Omental fat pad (tissue), 4 donors: ENCODE measurements around the gene CASR. TPM values are rescaled to one million over a fixed set of nuclear protein-coding genes. Genes with fewer than 3 reads are reported as not detected.
"Not testable (repeated sequence)": the region's sequence is repeated elsewhere in the genome, so short reads cannot be mapped to it uniquely, and the experiment has no call there.

Source experiments
- ATAC-seq: fragments of 150-250 bp; one replicate; pipeline ENCODE4 v1.9.1; 2016; ENCODE audit warnings: mild to moderate bottlenecking, moderate library complexity; ENCODE audit not compliant: low FRiP score
- DNase-seq: peaks from one replicate; pipeline ENCODE4 v3.0.0-alpha.2; 2019; ENCODE audit warnings: low spot score
- total RNA-seq, 4 donors: library from RNA; depleted of rRNA; stranded (reverse); fragments of >200 nt; gene quantifications; one replicate each; pipeline ENCODE4 v1.1.0, GENCODE V29; 2016
- TF ChIP-seq, protein P1 (sequence below), 3 donors: fragments of 450-650 bp; IDR thresholded peaks; one replicate each; pipeline ENCODE4 v1.5.1; 2016 to 2017; ENCODE audit warnings: antibody characterized with exemption in 3 of 3, mild to moderate bottlenecking in 3 of 3, moderate library complexity in 2 of 3

Gene CASR, protein sequence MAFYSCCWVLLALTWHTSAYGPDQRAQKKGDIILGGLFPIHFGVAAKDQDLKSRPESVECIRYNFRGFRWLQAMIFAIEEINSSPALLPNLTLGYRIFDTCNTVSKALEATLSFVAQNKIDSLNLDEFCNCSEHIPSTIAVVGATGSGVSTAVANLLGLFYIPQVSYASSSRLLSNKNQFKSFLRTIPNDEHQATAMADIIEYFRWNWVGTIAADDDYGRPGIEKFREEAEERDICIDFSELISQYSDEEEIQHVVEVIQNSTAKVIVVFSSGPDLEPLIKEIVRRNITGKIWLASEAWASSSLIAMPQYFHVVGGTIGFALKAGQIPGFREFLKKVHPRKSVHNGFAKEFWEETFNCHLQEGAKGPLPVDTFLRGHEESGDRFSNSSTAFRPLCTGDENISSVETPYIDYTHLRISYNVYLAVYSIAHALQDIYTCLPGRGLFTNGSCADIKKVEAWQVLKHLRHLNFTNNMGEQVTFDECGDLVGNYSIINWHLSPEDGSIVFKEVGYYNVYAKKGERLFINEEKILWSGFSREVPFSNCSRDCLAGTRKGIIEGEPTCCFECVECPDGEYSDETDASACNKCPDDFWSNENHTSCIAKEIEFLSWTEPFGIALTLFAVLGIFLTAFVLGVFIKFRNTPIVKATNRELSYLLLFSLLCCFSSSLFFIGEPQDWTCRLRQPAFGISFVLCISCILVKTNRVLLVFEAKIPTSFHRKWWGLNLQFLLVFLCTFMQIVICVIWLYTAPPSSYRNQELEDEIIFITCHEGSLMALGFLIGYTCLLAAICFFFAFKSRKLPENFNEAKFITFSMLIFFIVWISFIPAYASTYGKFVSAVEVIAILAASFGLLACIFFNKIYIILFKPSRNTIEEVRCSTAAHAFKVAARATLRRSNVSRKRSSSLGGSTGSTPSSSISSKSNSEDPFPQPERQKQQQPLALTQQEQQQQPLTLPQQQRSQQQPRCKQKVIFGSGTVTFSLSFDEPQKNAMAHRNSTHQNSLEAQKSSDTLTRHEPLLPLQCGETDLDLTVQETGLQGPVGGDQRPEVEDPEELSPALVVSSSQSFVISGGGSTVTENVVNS
- total RNA-seq: not detected

DNA sequence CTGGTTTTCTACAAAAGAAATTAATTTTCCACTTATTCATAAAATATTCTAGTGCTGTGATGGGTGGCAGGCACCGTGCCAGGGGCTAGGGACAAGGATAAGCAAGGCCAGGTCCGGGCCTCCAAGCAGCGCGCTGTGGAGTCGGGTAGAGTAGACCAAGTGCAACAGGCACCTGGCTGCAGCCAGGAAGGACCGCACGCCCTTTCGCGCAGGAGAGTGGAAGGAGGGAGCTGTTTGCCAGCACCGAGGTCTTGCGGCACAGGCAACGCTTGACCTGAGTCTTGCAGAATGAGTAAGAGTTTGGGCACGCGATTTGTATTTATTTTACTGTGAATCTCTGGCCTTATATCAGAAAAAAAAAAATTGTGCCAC is at the start of gene CASR:
TSS of gene CASR (plus strand) at position 148 of the 372 bp plus-strand sequence. CDS start 70,522 bp downstream, outside the sequence.
- DNase-seq (no peak), ATAC-seq (no peak)
- TF ChIP-seq, protein P1, sequence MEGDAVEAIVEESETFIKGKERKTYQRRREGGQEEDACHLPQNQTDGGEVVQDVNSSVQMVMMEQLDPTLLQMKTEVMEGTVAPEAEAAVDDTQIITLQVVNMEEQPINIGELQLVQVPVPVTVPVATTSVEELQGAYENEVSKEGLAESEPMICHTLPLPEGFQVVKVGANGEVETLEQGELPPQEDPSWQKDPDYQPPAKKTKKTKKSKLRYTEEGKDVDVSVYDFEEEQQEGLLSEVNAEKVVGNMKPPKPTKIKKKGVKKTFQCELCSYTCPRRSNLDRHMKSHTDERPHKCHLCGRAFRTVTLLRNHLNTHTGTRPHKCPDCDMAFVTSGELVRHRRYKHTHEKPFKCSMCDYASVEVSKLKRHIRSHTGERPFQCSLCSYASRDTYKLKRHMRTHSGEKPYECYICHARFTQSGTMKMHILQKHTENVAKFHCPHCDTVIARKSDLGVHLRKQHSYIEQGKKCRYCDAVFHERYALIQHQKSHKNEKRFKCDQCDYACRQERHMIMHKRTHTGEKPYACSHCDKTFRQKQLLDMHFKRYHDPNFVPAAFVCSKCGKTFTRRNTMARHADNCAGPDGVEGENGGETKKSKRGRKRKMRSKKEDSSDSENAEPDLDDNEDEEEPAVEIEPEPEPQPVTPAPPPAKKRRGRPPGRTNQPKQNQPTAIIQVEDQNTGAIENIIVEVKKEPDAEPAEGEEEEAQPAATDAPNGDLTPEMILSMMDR (IDR thresholded peaks at IDR 0.05): no peak

DNA sequence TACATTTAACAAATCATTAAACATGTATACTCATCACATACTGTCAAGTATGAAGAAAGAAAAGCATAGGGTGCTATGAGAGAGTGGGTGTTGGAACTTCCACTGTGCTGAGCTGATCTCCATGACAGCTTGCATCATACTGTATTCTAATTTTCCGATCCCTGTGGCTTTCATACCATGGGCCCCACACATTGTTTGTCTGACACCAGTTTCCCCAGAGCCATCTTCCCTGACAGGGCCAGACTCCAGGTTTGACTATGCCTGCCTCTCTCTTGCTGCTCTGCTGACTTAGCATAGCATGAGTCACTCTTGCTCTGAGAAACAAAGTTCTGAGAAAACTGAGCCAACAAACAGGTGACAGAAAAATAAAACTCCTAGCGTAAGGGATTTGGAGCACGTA is 37.0 kb upstream of the CASR start:
- TF ChIP-seq, protein P1 (IDR thresholded peaks at IDR 0.05): no peak
- no peak for ATAC-seq
- no peak for DNase-seq

DNA sequence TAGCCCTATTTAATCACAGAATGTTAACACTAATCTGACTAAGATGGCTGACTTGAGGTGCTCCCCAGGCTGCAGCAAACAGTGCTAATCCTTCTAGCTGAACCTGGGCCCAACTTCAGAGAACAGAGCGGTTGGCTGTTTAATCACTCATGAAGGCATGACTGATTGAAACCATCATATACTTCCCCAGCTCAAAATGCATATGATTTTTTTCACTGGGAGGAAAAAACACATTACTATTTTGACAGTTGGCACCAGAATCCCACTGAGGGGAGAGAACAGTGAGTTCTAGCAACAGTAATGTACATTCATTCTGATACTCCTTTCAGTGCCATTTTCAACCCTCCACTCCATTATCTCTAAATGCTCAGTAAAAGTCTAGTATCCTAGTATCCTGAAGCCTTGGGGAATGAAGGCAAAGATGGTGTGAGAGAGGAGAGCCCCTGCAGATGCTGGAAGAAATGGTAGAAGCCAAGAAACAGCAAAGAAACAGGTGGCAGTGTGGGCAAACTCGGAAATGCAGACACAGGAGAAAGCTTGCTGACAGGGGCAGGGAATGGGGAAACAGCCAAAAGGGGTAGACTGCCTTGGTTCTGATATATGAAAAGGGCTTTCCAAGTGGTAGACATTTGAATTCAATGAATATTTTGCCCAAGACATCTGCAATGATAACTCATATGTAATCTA is 34.4 kb upstream of the CASR start:
- ATAC-seq (no peak), DNase-seq (no peak)
- TF ChIP-seq, protein P1 (IDR thresholded peaks at IDR 0.05): no peak

DNA sequence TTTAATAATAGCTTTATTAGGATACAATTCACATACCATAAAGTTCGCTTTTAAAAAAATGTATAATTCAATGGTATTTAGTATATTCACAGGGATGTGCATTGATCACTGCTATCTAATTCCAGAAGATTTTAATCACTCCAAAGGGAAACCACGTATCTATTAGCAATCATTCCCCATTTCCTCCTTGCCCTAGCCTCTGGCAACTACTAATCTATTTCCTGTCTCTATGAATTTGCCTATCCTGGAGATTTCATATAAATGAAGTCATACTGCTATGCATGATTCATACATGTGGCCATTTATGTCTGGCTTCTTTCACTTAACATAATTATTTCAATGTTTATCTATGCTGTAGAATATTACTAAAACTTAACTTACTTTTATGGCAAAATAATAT is 32.0 kb upstream of the CASR start:
- TF ChIP-seq, protein P1 (IDR thresholded peaks at IDR 0.05): no peak
- ATAC-seq (no peak), DNase-seq (no peak)

DNA sequence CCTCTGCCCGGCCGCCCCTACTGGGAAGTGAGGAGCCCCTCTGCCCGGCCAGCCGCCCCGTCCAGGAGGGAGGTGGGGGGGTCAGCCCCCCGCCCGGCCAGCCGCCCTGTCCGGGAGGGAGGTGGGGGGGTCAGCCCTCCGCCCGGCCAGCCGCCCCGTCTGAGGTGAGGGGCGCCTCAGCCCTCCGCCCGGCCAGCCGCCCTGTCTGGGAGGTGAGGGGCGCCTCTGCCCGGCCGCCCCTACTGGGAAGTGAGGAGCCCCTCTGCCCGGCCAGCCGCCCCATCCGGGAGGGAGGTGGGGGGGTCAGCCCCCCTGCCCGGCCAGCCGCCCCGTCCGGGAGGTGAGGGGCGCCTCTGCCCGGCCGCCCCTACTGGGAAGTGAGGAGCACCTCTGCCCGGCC is 18.5 kb upstream of the CASR start:
- DNase-seq, ATAC-seq: not testable (repeated sequence)

DNA sequence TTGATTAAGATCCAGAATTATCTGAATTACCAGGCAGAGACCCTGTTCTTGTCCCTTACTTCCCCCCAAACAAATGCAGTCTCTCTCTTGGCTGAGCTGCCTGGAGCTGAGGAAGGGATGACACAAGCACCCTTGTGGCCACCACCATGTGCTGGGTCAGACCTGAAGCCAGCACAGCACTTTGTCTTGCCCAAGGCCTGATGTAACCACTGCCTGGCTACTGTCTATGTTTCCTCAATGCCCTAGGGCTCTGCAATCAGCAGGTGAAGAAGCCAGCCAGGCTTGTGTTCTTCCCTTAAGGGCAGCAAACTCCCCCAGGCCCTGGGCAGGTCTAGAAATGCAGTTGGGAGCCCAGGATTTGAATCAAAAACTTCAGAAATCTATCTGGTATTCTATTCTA is 15.8 kb upstream of the CASR start:
- no peak for ATAC-seq
- TF ChIP-seq, protein P1 (IDR thresholded peaks at IDR 0.05): no peak
- no peak for DNase-seq

DNA sequence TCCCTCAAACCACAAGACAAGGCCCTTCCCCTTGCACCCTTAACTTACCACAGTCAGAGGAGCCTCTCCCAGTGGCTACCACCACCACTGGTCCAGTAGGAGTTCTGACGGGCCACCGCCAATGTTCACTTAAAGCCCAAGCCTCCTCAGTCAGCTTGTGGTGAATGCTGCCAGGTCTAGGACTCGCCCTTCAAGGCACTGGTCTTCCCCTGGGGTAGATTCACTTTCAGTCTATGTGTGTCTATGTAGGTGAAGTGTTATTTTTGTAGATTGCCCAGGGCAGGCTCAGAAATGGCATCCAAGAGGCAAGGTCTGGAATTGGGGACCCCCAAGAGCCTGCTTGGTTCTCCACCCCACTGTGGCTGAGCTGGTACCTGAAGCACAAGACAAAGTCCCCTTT is 15.4 kb upstream of the CASR start:
- no peak for ATAC-seq
- TF ChIP-seq, protein P1 (IDR thresholded peaks at IDR 0.05): no peak
- no peak for DNase-seq
